DMS114 treated with DMSO at 0.1 percent for 48 hours (cell line): ENCODE results near the gene RP9.
A peak's percentile ranks its signal among the peaks of the same experiment; 100 is the strongest.

ENCODE experiments used
- DNase-seq: peaks from one replicate; lab custom pipeline; 2025; ENCODE audit not compliant: unreplicated experiment; lab: John Stamatoyannopoulos, UW

The RP9 gene

DNA sequence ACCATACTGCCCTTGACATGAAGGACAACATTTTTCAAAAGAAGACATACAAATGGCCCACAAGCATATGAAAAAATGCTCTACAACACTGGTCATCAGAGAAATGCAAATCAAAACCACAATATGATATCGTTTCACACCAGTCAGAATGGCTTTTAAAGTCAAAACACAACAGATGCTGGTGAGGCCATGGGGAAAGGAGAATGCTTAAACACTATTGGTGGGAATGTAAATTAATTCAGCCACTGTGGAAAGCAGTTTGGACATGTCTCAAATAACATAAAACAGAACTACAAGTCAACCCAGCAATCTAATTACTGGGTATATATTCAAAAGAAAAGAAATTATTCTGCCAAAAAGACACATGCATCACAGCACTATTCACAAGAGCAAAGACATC is 42.4 kb downstream of the RP9 start:
- DNase-seq = no peak

DNA sequence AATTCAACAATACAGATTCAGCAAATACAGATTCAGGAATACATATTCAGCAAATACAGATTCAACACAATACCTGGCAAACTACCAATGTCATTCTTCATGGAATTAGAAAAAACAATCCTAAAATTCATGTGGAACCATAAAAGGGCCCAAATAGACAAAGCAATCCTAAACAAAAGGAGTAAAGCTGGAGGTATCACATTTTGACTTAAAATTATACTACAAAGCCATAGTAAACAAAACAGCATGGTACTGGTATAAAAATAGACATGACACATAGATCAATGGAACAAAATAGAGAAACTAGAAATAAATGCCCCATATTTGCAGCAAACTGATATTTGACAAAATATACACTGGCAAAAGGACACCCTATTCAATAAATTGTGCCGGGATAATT is 43.2 kb downstream of the RP9 start:
- DNase-seq = no peak

GRCh38 chr7:33062782-33063443 is 46.3 kb downstream of the RP9 start:
- peak; percentile 93 for DNase-seq

GRCh38 chr7:33062023-33062781 is 47.0 kb downstream of the RP9 start, which contains the start of gene NT5C3A:
TSS of gene NT5C3A (minus strand) at chr7:33062776. CDS start at chr7:33062705, 71 bp downstream.
- no peak for DNase-seq

DNA sequence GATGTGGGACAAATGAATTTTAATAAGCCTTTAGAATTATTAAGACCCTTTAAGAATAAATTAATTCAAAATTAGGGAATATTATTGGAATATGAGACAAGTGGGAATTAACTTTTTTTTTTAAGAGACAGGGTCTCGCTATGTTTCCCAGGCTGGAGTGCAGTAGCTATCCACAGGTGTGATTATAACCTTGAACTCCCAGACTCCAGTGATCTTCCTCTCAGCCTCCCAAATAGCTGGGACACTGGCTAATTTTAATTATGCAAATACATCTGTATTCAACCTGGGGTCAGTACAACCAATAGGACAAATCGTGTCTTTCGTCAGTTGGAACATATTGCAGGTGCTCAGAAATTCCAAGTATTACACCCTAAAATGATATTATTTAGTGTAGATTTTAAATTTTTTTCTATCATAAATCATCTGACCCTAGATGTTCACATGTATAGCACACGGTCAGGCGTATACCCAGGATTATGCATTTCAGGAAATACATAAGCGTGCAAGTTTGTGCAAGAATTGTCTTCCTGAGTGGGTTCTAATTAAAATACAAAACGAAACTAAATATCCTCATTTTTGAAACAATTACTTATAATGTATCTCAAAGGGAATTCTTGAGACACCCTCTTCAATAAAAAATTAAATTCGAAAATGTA is 47.8 kb downstream of the RP9 start:
- DNase-seq = no peak

DNA sequence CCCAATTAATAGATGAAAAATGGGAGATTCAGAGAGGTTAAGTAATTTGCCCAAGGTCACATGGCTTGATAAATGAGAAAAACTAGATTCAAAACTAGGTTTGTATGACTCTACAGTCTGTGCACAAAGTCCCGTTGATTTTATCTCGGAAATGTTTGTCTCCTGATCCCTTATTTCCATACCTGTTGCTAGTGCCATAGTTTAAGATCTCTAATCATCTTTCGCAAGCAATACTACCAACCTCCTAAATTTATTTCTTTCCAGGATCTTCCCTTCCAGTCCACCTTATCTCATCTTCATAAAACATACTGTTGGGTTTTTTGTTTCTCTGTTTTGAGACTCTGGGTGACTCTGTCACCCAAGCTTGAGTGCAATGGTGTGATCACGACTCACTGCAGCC is 49.6 kb downstream of the RP9 start:
- DNase-seq = no peak

DNA sequence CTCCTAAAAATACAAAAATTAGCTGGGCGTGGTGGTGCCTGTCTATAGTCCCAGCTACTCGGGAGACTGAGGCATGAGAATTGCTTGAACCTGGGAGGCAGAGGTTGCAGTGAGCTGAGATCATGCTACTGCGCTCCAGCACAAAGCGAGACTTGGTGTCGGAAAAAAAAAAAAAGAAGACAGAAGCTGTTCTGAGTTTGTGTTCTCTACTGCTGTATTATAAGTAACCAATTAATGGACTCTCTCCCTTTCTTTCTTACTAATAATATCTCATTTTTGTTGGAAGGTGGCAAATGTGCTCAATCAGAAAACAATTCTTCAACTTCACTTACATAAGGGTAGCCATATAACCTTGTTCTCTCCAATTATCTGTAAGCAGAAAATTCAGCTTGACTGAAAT is 54.0 kb downstream of the RP9 start:
- DNase-seq = no peak

- no peak for DNase-seq
Observed at GRCh38 chr7:33054261-33054964, 54.8 kb downstream of the RP9 start.

DNA sequence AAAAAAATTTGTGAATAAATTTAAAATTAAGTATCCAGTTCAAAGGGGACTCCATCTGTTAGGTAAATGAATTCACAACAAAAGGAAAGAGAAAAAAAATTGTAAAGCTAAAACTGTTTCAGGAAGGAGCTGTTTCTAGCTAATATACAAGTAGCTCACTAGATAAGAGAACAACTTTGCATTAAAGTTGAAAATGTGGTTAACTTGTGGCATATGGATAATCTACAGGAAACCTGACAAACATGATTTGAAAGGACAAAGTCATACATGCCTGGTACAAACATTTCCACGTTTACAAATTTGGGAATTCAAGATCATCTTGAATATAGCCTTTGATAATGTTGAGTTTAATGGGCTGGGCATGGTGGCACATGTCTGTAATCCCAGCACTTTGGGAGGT is 55.5 kb downstream of the RP9 start:
- DNase-seq = no peak

- DNase-seq = peak; percentile 58
Observed at GRCh38 chr7:33050535-33051318, 58.5 kb downstream of the RP9 start.

- DNase-seq = no peak
Observed at GRCh38 chr7:33048704-33049103, 60.5 kb downstream of the RP9 start.

DNA sequence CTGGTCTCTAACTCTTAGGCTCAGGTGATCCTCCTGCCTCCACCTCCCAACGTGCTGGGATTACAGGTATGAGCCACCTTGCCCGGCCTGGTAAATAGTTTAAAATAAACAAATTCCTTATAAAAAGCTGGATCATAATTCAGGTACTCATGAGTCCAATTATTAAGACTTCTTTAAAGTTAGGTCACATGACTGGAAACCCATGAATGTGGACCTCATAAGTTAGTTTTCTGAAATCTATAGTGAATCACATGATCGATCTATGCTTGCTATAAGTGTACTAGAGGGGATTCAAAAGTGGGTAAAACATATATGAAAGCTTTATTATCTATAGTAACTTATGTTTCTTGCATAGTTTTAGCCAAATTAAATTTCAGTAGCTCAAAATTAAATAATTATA is 60.9 kb downstream of the RP9 start:
- DNase-seq = no peak

DNA sequence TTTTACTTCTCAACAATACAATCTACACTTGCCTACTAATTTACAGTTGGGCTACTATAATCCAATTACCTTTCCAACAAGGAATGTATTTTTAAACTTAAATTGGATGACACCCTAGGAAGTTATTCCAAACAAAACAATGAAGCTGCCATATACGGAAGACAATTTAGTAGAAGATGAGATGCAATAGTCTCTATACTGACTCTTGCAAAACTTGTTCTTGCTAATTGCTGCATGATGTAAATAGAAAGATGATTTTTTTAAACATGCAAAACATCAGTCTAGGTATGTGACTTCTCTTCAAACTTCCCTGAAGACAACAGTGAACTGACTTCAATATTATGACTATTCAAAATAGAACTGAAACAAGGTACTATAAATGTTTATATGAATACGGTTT is 64.2 kb downstream of the RP9 start:
- DNase-seq = no peak
